ENCODE results near the gene ZNF302.

GRCh38 chr19:34686455-34686854, 9.0 kb downstream of the ZNF302 start:
- TF ChIP-seq, protein P1, sequence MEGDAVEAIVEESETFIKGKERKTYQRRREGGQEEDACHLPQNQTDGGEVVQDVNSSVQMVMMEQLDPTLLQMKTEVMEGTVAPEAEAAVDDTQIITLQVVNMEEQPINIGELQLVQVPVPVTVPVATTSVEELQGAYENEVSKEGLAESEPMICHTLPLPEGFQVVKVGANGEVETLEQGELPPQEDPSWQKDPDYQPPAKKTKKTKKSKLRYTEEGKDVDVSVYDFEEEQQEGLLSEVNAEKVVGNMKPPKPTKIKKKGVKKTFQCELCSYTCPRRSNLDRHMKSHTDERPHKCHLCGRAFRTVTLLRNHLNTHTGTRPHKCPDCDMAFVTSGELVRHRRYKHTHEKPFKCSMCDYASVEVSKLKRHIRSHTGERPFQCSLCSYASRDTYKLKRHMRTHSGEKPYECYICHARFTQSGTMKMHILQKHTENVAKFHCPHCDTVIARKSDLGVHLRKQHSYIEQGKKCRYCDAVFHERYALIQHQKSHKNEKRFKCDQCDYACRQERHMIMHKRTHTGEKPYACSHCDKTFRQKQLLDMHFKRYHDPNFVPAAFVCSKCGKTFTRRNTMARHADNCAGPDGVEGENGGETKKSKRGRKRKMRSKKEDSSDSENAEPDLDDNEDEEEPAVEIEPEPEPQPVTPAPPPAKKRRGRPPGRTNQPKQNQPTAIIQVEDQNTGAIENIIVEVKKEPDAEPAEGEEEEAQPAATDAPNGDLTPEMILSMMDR (IDR thresholded peaks at IDR 0.05; ENCODE audit: low read depth, low read length), result no peak
- TF ChIP-seq POLR2A (IDR thresholded peaks at IDR 0.05; ENCODE audit: extremely low read depth, insufficient read length), result no peak
- TF ChIP-seq, protein P2, sequence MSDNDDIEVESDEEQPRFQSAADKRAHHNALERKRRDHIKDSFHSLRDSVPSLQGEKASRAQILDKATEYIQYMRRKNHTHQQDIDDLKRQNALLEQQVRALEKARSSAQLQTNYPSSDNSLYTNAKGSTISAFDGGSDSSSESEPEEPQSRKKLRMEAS (IDR thresholded peaks at IDR 0.05; ENCODE audit: low read depth, low read length), result no peak
